Measurements from ENCODE around the gene AGR2. TPM values are rescaled to one million over a fixed set of nuclear protein-coding genes. Genes with fewer than 3 reads are reported as not detected.

The AGR2 gene
- total and polyA plus RNA-seq, 7 donors: 0.07 to 0.20 (median 0.17) TPM; not detected in 4

- Histone ChIP-seq H3K36me3 (ENCODE audit: insufficient read depth in 1 of 2, low read depth in 1 of 2) (no peaks in the 10 kb centered on the region), H3K27ac (no peak overlapping the region), H3K27me3 (ENCODE audit: insufficient read depth in 3 of 3, low read length in 2 of 3) (no peaks in the 10 kb centered on the region), H3K9me3 (no peaks in the 10 kb centered on the region), H3K4me3 (no peak overlapping the region), H3K4me1 (no peaks in the 10 kb centered on the region)
- TF ChIP-seq, protein P1, sequence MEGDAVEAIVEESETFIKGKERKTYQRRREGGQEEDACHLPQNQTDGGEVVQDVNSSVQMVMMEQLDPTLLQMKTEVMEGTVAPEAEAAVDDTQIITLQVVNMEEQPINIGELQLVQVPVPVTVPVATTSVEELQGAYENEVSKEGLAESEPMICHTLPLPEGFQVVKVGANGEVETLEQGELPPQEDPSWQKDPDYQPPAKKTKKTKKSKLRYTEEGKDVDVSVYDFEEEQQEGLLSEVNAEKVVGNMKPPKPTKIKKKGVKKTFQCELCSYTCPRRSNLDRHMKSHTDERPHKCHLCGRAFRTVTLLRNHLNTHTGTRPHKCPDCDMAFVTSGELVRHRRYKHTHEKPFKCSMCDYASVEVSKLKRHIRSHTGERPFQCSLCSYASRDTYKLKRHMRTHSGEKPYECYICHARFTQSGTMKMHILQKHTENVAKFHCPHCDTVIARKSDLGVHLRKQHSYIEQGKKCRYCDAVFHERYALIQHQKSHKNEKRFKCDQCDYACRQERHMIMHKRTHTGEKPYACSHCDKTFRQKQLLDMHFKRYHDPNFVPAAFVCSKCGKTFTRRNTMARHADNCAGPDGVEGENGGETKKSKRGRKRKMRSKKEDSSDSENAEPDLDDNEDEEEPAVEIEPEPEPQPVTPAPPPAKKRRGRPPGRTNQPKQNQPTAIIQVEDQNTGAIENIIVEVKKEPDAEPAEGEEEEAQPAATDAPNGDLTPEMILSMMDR (IDR thresholded peaks at IDR 0.05): no peak
- peak in 1 of 4 donors; percentile 49 for ATAC-seq
- DNase-seq: no peak
- WGBS, 3 donors: 0 to 11% (median 5%) methylated on average over 1 of the region's 1 CpG
- intact Hi-C loops (cut with DNase I): no loop called here
Measured at GRCh38 chr7:16747102-16747501, 57.7 kb downstream of the AGR2 start.

DNA sequence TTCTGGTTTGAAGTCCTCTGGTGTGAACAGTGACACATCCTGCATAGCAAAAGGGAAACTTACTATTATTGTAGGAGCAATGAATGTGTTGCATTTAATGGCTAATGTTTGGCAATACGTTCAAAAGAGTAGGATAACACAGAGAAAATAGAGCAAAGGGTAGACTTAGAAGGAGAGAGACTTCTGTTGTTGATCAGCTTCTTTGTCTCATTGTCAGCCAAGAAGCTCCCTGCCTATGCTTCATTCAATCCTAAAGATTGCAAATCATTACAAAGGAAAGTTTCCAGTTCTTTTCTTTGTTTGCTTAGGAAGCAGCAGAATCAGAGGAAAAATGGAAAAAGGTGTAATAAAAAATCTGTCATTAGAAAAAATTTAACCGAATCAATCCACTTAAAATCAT, 59.2 kb downstream of the AGR2 start:
- TF ChIP-seq, protein P1 (IDR thresholded peaks at IDR 0.05): no peak
- no peak for ATAC-seq
- Histone ChIP-seq H3K27me3 (ENCODE audit: insufficient read depth in 3 of 3, low read length in 2 of 3) (no peaks in the 10 kb centered on the region), H3K36me3 (ENCODE audit: insufficient read depth in 1 of 2, low read depth in 1 of 2) (no peaks in the 10 kb centered on the region), H3K27ac (no peak overlapping the region), H3K4me1 (no peaks in the 10 kb centered on the region), H3K4me3 (no peak overlapping the region), H3K9me3 (no peaks in the 10 kb centered on the region)
- no peak for DNase-seq
- 38 to 90% (median 83%) methylated on average over 2 of the region's 2 CpGs for WGBS, 3 donors
- intact Hi-C loops (cut with DNase I): no loop called here

GRCh38 chr7:16744518-16745250, 60.1 kb downstream of the AGR2 start:
- no peak overlapping the region for H3K27ac ChIP-seq
- no peaks in the 10 kb centered on the region for H3K36me3 ChIP-seq (ENCODE audit: insufficient read depth in 1 of 2, low read depth in 1 of 2)
- H3K4me3 ChIP-seq: no peak overlapping the region
- no peaks in the 10 kb centered on the region for H3K4me1 ChIP-seq
- H3K9me3 ChIP-seq: no peaks in the 10 kb centered on the region
- WGBS, 3 donors: 74 to 87% (median 75%) methylated on average over 6 of the region's 6 CpGs
- ATAC-seq (no peak), DNase-seq (no peak)
- intact Hi-C loops (cut with DNase I): no loop called here
- TF ChIP-seq, protein P1 (IDR thresholded peaks at IDR 0.05): no peak
- no peaks in the 10 kb centered on the region for H3K27me3 ChIP-seq (ENCODE audit: insufficient read depth in 3 of 3, low read length in 2 of 3)

GRCh38 chr7:16743236-16743635, 61.6 kb downstream of the AGR2 start:
- intact Hi-C loops (cut with DNase I): no loop called here
- no peaks in the 10 kb centered on the region for H3K27me3 ChIP-seq (ENCODE audit: insufficient read depth in 3 of 3, low read length in 2 of 3)
- TF ChIP-seq, protein P1 (IDR thresholded peaks at IDR 0.05): no peak
- ATAC-seq: no peak
- WGBS, 3 donors: 36 to 55% (median 44%) methylated on average over 4 of the region's 4 CpGs
- no peak overlapping the region for H3K27ac ChIP-seq
- H3K9me3 ChIP-seq: no peaks in the 10 kb centered on the region
- no peak overlapping the region for H3K4me3 ChIP-seq
- no peaks in the 10 kb centered on the region for H3K4me1 ChIP-seq
- no peak for DNase-seq
- no peaks in the 10 kb centered on the region for H3K36me3 ChIP-seq (ENCODE audit: insufficient read depth in 1 of 2, low read depth in 1 of 2)

GRCh38 chr7:16742547-16742946, 62.3 kb downstream of the AGR2 start:
- no peaks in the 10 kb centered on the region for H3K4me1 ChIP-seq
- H3K27ac ChIP-seq: no peak overlapping the region
- TF ChIP-seq, protein P1 (IDR thresholded peaks at IDR 0.05): no peak
- intact Hi-C loops (cut with DNase I): no loop called here
- no peaks in the 10 kb centered on the region for H3K27me3 ChIP-seq (ENCODE audit: insufficient read depth in 3 of 3, low read length in 2 of 3)
- 66 to 99% (median 97%) methylated on average over 3 of the region's 3 CpGs for WGBS, 3 donors
- ATAC-seq (no peak), DNase-seq (no peak)
- no peak overlapping the region for H3K4me3 ChIP-seq
- no peaks in the 10 kb centered on the region for H3K9me3 ChIP-seq
- no peaks in the 10 kb centered on the region for H3K36me3 ChIP-seq (ENCODE audit: insufficient read depth in 1 of 2, low read depth in 1 of 2)
